Stimulated activated CD4-positive, alpha-beta T cell treated with anti-CD3 and anti-CD28 coated beads, Interleukin-15, amount 100 ng/mL, for 24 hours (primary cell): Measurements from ENCODE around the gene SYT2.
"Not testable (repeated sequence)": the region's sequence is repeated elsewhere in the genome, so short reads cannot be mapped to it uniquely, and the experiment has no call there.

ENCODE experiments used
- DNase-seq: peaks from one replicate; pipeline ENCODE4 v3.0.0-alpha.2; 2020

The SYT2 gene

GRCh38 chr1:202619505-202619904 is 90.7 kb downstream of the SYT2 start:
- no peak for DNase-seq

DNA sequence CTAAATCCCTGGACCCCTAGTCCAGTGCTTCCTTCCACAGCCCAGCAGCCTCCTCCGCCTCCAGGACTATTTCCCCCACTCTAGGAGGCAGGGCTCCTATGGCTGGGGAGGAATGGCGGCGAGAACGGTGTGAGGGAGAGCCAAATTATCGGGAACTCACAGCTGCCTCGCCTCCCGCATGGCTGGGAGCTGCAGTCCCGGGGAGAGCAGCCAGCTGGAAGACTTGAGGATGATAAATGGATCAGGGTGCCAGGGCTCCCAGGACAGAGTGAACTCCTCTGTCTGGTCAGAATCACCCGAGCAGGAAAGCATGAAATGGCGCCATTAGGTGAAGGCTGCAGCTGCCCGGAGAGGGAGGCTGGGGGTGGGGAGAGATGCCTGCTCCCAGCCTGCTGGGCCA is 91.2 kb downstream of the SYT2 start:
- DNase-seq, result not testable (repeated sequence)

- DNase-seq, result no peak
Observed at GRCh38 chr1:202616355-202616915, 93.8 kb downstream of the SYT2 start.

GRCh38 chr1:202615501-202616354 is 94.5 kb downstream of the SYT2 start:
- DNase-seq, result no peak

DNA sequence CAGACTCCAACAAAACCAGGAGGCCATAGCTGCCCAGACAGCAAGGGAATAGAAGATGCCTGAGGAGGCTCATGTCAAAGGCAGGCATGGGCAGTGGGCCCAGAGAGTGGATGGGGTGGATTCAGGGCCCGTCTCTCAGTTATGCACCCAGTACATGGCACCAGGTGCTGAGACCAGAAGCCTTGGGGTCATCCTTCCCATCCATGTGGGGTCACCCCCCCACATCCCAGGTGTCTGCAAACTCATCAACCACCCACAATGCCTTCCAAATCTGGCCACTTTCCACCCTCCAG is 95.1 kb downstream of the SYT2 start:
- DNase-seq, result not testable (repeated sequence)

DNA sequence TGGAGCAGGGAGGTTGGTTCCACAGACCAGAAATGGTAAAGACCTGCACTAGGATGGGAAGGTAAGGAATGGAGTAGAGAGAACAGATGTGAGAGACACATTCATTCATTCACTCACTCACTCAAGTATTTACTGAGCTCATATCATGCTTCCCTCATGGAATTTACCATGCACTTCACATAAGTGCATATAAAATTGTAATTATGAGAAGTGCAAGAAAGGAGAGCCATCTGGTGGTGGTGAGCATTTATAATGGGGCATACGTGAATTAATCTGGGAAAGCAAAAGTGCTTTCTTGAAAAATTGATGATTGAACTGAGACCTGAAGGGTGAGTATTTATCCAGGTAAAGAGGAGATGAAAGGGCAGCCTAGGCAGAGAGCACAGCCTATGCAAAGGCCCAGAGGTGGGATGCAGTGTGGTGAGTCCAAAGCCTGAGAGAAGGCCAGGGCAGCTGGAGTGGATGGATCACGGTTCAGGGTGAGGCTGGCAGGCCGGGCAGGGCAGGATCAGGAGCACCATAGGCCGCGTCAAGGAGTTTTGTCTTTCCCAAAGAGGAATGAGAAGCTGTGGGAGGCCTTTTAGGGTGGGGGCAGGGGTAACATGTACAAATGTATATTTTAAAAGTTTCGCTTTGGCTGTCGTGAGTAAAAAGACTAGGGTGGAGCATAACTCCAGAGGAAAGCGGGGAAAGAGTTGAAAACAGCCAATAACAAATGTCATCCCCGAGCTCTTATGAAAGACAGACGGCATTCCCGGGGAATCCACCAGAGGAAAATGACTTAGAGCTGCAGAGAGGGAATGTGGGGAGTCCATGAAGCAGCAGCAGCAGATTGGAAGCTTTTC is 95.7 kb downstream of the SYT2 start:
- not testable (repeated sequence) for DNase-seq

DNA sequence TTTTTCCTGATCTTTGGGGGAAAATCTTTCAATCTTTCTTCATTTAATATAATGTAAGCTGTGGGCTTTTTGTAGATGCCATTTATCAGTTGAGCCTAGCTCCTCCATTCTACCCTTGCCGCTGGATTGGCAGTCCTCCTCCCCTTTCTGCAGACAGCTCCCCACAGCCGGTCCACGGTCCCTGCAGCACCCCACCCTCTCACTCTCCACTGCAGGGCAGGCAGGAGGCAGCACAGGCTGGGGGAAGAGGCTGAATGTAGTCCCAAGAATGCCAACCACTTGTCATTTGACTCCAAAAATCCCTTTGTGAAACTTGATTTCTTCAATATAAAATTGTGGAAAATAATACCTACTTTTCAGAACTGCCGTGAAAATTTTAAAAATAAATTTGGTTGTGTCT is 96.7 kb downstream of the SYT2 start:
- no peak for DNase-seq

GRCh38 chr1:202612036-202612435 is 98.2 kb downstream of the SYT2 start:
- DNase-seq, result not testable (repeated sequence)

- DNase-seq, result no peak
Observed at GRCh38 chr1:202605515-202605914, 104.7 kb downstream of the SYT2 start.

- no peak for DNase-seq
Observed at GRCh38 chr1:202603435-202603834, 106.8 kb downstream of the SYT2 start.

GRCh38 chr1:202600432-202601041 is 109.7 kb downstream of the SYT2 start:
- no peak for DNase-seq

DNA sequence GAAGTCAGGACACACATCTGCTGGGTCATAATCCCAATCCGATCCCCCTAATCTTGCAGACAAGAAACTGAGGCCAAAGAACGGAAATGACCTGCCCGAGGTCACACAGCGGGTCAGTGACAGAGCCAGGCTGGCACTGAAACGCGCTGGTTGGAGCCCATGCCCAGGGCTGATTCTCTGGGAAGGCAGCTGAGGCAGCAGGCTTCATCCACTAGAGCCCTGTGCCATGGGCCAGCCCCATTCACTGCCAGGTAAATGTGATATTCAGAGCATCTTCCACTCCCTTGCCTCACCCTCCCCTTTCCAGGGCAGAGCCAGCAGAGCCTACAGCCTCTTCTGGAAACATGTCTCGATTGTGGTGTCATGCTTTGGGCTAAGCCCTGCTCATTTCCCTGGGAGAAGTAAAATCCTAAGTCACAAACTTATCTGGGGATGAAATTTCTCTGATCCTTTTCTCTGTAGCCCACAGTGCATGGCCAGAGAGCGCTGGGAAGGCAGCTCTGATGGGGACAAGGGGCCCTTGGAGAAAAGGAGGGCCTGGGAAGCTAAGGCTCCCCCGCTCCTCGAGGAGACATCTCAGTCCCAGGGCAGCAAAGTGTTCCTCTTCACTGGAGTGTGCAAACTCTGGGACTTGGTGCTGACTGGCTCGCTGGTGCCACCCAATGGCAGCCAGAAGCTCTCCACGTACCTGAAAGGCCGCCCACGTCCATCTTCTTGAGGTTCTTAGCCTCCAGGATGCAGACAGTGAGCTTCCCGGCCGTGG is 110.4 kb downstream of the SYT2 start:
- DNase-seq, result peak; percentile 63

- no peak for DNase-seq
Observed at GRCh38 chr1:202597090-202597761, 113.0 kb downstream of the SYT2 start.

DNA sequence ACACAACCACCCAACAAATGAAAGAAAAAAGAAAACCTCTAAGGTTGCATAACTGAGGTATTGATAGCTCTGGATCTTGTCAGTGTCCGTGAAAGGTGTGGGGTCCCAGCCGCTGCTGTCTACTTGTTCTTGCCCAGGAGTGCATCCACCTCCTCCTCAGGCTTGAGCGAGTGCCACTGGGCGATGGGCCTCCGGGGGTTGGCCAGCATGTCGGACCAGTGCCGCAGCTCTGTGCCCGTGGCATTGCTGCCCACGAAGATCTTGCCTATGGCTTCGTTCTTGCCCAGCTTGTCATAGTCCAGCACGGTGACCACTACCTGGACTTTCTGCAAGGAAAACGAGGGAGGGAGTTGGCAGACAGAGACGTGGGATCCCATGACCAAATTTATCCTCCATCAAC is 113.6 kb downstream of the SYT2 start:
- no peak for DNase-seq

GRCh38 chr1:202593845-202594244 is 116.4 kb downstream of the SYT2 start:
- DNase-seq, result no peak

- DNase-seq, result peak; percentile 8
Observed at GRCh38 chr1:202592146-202592545, 118.1 kb downstream of the SYT2 start.

GRCh38 chr1:202591515-202591914 is 118.7 kb downstream of the SYT2 start:
- DNase-seq, result no peak

GRCh38 chr1:202590975-202591411 is 119.3 kb downstream of the SYT2 start:
- DNase-seq, result no peak

DNA sequence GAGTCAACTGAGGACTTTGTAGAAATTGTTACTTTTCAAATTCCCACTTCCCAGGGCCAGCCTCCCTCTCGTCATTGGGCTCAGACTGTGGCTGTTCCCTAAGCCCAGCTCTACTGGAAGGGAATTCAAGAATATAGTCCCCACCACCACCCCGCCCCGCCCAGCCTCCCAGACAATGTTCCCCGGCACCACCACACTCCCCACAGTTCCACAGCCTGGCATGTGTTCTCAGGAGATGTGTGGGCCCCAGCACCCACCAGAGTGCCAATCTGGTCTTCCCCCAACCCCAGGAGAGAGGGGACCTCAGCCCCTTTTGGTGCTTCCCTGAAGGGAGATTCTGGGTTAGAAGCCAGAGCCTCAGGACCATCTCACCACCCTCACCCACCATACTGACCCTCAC is 120.1 kb downstream of the SYT2 start:
- no peak for DNase-seq

- DNase-seq, result no peak
Observed at GRCh38 chr1:202589190-202589930, 120.9 kb downstream of the SYT2 start.

DNA sequence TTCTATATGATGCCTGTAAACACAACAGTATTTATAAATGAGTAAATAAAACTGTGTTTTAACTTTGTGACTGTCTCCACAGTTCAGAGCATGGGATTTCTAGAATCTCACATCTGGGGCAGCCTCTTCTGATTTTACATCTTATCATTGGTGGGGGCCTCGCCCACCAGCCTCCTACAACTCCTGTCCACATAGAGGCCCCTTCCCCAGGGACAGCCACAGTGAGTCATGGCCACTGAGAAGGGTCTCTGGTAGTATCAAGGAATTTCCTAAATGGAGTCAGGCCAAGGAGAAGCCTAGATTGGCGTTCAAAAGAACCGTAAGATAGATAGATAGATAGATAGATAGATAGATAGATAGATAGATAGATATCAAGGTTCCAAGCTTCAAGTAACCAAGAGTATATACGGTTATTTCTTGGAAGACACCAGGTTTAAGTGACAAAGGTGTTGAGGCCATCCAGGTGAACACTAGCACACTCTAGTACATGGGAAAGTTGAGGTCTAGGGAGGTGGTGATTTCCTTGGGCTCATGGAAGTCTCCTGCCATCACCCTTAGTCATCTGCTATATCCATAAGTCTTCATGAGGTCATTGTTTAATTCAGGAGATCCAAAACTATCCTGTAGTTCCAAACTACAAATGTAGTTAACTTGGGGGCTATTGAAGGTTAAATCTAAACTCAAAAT is 121.6 kb downstream of the SYT2 start:
- DNase-seq, result no peak
